GM12872 (cell line): ENCODE data around the gene TMEM106C.

ENCODE experiments used
- CTCF ChIP-seq: IDR thresholded peaks from 3 replicates; pipeline ENCODE4 v1.5.1; 2011; ENCODE audit warnings: low read depth, mild to moderate bottlenecking, low read length, moderate library complexity; ENCODE audit not compliant: insufficient read depth

TMEM106C gene

GRCh38 chr12:47986832-47987231 lies 23.4 kb downstream of the TMEM106C start:
- no peak for TF ChIP-seq CTCF

- TF ChIP-seq CTCF = no peak
Observed at GRCh38 chr12:47987411-47988072, 24.1 kb downstream of the TMEM106C start.

- no peak for TF ChIP-seq CTCF
Observed at GRCh38 chr12:47988073-47989022, 25.0 kb downstream of the TMEM106C start.

- TF ChIP-seq CTCF = no peak
Observed at GRCh38 chr12:47989023-47989417, 25.6 kb downstream of the TMEM106C start.

GRCh38 chr12:47989666-47990065 lies 26.3 kb downstream of the TMEM106C start:
- no peak for TF ChIP-seq CTCF

GRCh38 chr12:47990351-47991105 lies 27.1 kb downstream of the TMEM106C start:
- TF ChIP-seq CTCF = no peak
